Mucosa of descending colon (tissue), 3 donors: ENCODE results near the gene ARL5B. TPM values are rescaled to one million over a fixed set of nuclear protein-coding genes. Genes with fewer than 3 reads are reported as not detected.

Experiments
- ATAC-seq: fragments of 200-7000 bp; cut with Tn5 transposase; one replicate; pipeline ENCODE4 v1.9.1; 2020; ENCODE audit warnings: mild to moderate bottlenecking, moderate library complexity
- DNase-seq, 3 donors: peaks; one replicate each; pipeline ENCODE4 v3.0.0-alpha.2; 2020
- H3K36me3 ChIP-seq: fragments of 200-600 bp; one replicate; pipeline ENCODE4 v1.8.0; 2021; ENCODE audit warnings: low read depth, mild to moderate bottlenecking
- H3K4me1 ChIP-seq: fragments of 200-600 bp; one replicate; pipeline ENCODE4 v1.8.0; 2021; ENCODE audit warnings: low read depth, mild to moderate bottlenecking
- H3K4me3 ChIP-seq: fragments of 200-600 bp; one replicate; pipeline ENCODE4 v1.8.0; 2021; ENCODE audit warnings: mild to moderate bottlenecking
- H3K9me3 ChIP-seq: fragments of 200-600 bp; one replicate; pipeline ENCODE4 v1.8.0; 2021; ENCODE audit warnings: mild to moderate bottlenecking
- intact Hi-C, 2 donors: fragments of 100-400 bp; cut with DNase I in 1 of 2; cut with micrococcal nuclease in 1 of 2; formaldehyde crosslinking; loops; one replicate each; pipeline versions ENCODE4 v1.11.0 to v1.11.1; 2022; cut with DNase I, micrococcal nuclease
- total RNA-seq, 3 donors: library from RNA; stranded (reverse); fragmentation: NEBNext Ultra II Directional in 2 of 3; extraction: Animal tissue kit (Norgen Biotek cat#: 25700) in 2 of 3; gene quantifications; one replicate each; pipeline versions ENCODE4 v1.2.1 to v1.2.4, GENCODE V29; 2021 to 2023
- TF ChIP-seq, protein P1 (sequence below): fragments of 200-600 bp; IDR thresholded peaks from one replicate; pipeline ENCODE4 v1.8.0; 2022; ENCODE audit warnings: antibody characterized with exemption, mild to moderate bottlenecking
- donor health status: DM: no; HTN: no; CAD: no; lungs with moderate emphysema.
- donor health status: DM: no; HTN: no; CAD: no.
- donor health status: DM: no; HTN: yes; CAD: no.

Gene ARL5B
- total RNA-seq, 3 donors from 2014 or later, result 13.8 to 19.3 (median 14.5) TPM

DNA sequence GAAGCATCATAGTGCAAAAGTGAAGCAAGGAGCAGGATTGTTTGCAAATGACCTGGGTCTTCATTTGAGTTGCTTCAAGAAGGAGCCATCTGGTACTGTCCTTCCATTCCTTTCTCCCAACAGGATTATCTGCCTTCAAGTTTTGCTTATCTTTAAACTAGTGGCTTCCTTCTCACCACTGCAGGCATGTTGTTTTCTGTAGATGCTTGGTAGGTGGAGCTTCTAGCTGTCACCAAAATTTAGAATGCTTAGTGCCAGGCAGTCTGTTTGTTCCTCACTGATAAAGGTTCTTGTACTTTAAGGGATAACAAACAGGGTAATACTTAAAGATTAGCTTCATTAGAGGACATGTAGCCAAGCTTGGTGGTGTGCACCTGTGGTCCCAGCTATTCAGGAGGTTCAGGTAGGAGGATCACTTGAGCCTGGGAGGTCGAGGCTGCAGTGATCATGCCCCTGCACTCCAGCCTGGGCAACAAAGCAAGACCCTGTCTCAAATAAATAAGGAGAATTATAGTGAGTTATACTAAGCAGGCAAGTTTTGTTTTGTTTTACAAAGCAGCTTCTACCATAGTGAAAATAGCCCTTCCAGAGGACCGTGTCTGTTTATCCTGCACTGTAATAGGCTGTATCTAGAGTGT is 5.7 kb downstream of the ARL5B start:
- ATAC-seq (no peak), DNase-seq (no peak)
- intact Hi-C loops, result no loop called here
- TF ChIP-seq, protein P1, sequence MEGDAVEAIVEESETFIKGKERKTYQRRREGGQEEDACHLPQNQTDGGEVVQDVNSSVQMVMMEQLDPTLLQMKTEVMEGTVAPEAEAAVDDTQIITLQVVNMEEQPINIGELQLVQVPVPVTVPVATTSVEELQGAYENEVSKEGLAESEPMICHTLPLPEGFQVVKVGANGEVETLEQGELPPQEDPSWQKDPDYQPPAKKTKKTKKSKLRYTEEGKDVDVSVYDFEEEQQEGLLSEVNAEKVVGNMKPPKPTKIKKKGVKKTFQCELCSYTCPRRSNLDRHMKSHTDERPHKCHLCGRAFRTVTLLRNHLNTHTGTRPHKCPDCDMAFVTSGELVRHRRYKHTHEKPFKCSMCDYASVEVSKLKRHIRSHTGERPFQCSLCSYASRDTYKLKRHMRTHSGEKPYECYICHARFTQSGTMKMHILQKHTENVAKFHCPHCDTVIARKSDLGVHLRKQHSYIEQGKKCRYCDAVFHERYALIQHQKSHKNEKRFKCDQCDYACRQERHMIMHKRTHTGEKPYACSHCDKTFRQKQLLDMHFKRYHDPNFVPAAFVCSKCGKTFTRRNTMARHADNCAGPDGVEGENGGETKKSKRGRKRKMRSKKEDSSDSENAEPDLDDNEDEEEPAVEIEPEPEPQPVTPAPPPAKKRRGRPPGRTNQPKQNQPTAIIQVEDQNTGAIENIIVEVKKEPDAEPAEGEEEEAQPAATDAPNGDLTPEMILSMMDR, result no peak
- H3K4me3 ChIP-seq, result no peak overlapping the region
- no peaks in the 10 kb centered on the region for H3K36me3 ChIP-seq
- H3K9me3 ChIP-seq, result no peaks in the 10 kb centered on the region
- H3K4me1 ChIP-seq, result peaks cover 22% of the 10 kb centered on the region

GRCh38 chr10:18665815-18666558 is 6.8 kb downstream of the ARL5B start:
- Histone ChIP-seq H3K9me3 (no peaks in the 10 kb centered on the region), H3K36me3 (no peaks in the 10 kb centered on the region), H3K4me1 (peaks cover 15% of the 10 kb centered on the region), H3K4me3 (no peak overlapping the region)
- intact Hi-C loops, result no loop called here
- TF ChIP-seq, protein P1, result no peak
- ATAC-seq (no peak), DNase-seq (no peak)

GRCh38 chr10:18666810-18667209 is 7.6 kb downstream of the ARL5B start:
- intact Hi-C loops, result no loop called here
- no peaks in the 10 kb centered on the region for H3K36me3 ChIP-seq
- no peaks in the 10 kb centered on the region for H3K9me3 ChIP-seq
- H3K4me3 ChIP-seq, result no peak overlapping the region
- DNase-seq (no peak), ATAC-seq (no peak)
- H3K4me1 ChIP-seq, result peaks cover 7% of the 10 kb centered on the region
- TF ChIP-seq, protein P1, result no peak

GRCh38 chr10:18668026-18668425 is 8.8 kb downstream of the ARL5B start:
- Histone ChIP-seq H3K9me3 (no peaks in the 10 kb centered on the region), H3K4me3 (no peak overlapping the region), H3K4me1 (peaks cover 1% of the 10 kb centered on the region), H3K36me3 (no peaks in the 10 kb centered on the region)
- no peak for ATAC-seq
- no peak for DNase-seq
- TF ChIP-seq, protein P1, result no peak
- intact Hi-C loops, result no loop called here

DNA sequence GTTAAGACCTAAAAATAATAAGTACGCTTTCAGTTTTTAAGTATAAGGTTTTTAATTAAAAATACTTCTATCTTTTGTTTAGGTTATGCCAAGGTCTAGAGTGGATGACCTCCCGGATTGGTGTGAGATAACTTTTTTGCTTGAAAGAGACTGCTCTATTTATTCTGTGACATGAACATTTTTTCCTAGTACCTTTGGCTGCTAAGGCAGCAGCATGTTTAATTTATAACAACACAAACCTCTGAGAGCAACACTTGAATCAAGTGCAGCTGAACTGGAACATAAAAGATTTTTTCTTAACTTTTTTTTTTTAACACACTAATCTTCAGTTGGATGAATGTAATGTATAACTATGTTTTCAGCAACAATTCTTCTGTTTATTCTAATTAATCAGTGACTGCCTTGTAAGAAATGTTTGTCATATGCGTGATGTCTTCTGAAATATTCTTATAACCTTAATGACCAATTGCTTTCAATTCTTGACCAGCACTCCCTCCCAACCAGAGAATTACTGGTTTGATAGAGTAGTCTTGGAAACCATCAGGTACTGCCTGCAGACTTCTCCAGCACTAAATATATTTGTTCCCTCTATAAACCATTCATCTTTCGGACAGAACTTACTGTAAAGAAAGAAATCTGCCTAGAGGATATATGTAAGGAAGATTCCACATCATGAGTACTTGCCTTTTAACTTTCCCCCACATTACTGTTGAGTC is 16.0 kb downstream of the ARL5B start:
- Histone ChIP-seq H3K4me3 (no peak overlapping the region), H3K4me1 (no peaks in the 10 kb centered on the region), H3K36me3 (no peaks in the 10 kb centered on the region), H3K9me3 (no peaks in the 10 kb centered on the region)
- intact Hi-C loops, result no loop called here
- TF ChIP-seq, protein P1, result no peak
- ATAC-seq, result no peak
- DNase-seq, result no peak
